ENCODE measurements around the gene HPCAL1. TPM values are rescaled to one million over a fixed set of nuclear protein-coding genes. Genes with fewer than 3 reads are reported as not detected.

HPCAL1 gene
- total RNA-seq, 2 donors from 2014 or later = 64.5 to 85.7 TPM

DNA sequence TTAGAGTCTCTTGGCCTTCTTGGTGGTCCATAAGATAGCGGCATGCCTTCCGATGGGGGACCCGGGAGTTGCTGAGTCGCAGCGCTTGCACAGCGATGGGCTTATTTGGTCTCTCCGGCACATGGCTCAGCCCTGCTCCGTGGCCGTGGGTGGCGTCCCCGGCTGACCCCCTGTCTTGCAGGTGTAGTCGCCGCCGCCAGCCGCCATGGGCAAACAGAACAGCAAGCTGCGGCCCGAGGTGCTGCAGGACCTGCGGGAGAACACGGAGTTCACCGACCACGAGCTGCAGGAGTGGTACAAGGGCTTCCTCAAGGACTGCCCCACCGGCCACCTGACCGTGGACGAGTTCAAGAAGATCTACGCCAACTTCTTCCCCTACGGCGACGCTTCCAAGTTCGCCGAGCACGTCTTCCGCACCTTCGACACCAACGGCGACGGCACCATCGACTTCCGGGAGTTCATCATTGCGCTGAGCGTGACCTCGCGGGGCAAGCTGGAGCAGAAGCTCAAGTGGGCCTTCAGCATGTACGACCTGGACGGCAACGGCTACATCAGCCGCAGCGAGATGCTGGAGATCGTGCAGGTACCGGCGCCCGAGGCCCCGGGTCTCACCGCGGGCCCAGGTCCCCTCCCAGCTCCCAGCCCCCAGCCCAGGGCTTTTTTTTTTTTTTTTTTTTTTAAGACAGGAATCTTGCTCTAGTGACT, 117.0 kb downstream of the HPCAL1 start:
- intact Hi-C loops (cut with DNase I) = no loop called here
- Histone ChIP-seq H3K4me3 (no peak overlapping the region), H3K27ac (no peak overlapping the region), H3K9ac (ENCODE audit: low read depth in 2 of 2, low read length in 2 of 2) (no peak overlapping the region), H3K36me3 (no peaks in the 10 kb centered on the region), H3K27me3 (no peaks in the 10 kb centered on the region), H3K9me3 (no peaks in the 10 kb centered on the region), H3K4me1 (peaks cover 6% of the 10 kb centered on the region)
- TF ChIP-seq, protein P1, sequence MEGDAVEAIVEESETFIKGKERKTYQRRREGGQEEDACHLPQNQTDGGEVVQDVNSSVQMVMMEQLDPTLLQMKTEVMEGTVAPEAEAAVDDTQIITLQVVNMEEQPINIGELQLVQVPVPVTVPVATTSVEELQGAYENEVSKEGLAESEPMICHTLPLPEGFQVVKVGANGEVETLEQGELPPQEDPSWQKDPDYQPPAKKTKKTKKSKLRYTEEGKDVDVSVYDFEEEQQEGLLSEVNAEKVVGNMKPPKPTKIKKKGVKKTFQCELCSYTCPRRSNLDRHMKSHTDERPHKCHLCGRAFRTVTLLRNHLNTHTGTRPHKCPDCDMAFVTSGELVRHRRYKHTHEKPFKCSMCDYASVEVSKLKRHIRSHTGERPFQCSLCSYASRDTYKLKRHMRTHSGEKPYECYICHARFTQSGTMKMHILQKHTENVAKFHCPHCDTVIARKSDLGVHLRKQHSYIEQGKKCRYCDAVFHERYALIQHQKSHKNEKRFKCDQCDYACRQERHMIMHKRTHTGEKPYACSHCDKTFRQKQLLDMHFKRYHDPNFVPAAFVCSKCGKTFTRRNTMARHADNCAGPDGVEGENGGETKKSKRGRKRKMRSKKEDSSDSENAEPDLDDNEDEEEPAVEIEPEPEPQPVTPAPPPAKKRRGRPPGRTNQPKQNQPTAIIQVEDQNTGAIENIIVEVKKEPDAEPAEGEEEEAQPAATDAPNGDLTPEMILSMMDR (IDR thresholded peaks at IDR 0.05) = no peak
- no peak for DNase-seq

DNA sequence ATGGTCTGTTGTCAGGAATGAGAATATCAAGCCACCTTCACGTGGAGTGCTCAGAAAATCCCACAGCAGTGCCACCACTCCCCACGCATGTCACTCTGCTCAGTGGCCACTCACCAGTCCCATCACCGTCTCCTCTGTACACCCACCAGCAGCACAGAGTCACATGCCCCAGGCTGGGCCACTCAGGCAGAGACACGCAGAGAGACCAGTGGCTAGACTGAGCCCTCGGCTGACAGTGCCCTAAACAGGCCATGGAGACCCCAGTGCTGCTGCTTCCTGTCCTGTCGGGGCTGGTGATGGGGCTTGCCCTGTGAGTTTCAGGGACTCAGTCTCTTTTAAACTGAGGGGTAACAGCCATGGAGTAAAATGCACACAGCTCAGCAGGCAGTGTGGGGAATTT, 119.5 kb downstream of the HPCAL1 start:
- no peak overlapping the region for H3K4me3 ChIP-seq
- no peaks in the 10 kb centered on the region for H3K9me3 ChIP-seq
- H3K27ac ChIP-seq = no peak overlapping the region
- no peaks in the 10 kb centered on the region for H3K27me3 ChIP-seq
- intact Hi-C loops (cut with DNase I) = no loop called here
- peaks cover 6% of the 10 kb centered on the region for H3K36me3 ChIP-seq
- H3K4me1 ChIP-seq = no peaks in the 10 kb centered on the region
- DNase-seq = no peak
- no peak overlapping the region for H3K9ac ChIP-seq (ENCODE audit: low read depth in 2 of 2, low read length in 2 of 2)
- TF ChIP-seq, protein P1 (IDR thresholded peaks at IDR 0.05) = no peak

DNA sequence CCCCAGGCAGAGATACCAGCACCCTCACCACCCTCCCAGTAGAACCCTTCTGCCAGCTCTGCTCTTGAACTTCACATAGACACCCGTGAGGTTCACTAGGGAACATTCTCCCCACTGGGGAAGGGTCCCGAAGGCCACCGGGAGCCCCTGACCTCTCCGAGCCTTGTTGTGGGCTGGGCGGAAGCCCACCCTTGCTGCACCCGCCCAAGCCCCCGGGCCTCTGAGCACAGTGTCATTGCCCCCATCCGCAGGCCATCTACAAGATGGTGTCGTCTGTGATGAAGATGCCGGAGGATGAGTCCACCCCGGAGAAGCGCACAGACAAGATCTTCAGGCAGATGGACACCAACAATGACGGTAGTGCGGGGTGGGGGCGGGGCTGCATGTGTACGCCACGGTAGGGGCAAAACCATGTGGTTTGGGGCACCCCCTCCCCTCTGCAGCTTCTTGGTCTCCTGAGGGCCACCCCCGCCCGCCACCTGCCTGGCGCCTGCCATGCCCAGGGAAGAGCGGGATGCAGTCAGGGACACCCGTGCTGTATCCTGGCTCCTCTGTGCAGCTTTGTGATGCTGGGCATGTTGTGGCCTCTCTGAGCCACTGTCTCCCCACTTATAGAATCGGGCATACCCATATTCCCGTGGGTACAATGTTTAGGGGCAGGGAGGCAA, 120.2 kb downstream of the HPCAL1 start:
- H3K9me3 ChIP-seq = no peaks in the 10 kb centered on the region
- H3K27ac ChIP-seq = no peak overlapping the region
- H3K4me1 ChIP-seq = no peaks in the 10 kb centered on the region
- no peak overlapping the region for H3K4me3 ChIP-seq
- DNase-seq = no peak
- H3K36me3 ChIP-seq = peaks cover 7% of the 10 kb centered on the region
- H3K27me3 ChIP-seq = no peaks in the 10 kb centered on the region
- H3K9ac ChIP-seq (ENCODE audit: low read depth in 2 of 2, low read length in 2 of 2) = no peak overlapping the region
- TF ChIP-seq, protein P1 (IDR thresholded peaks at IDR 0.05) = no peak
- intact Hi-C loops (cut with DNase I) = no loop called here

DNA sequence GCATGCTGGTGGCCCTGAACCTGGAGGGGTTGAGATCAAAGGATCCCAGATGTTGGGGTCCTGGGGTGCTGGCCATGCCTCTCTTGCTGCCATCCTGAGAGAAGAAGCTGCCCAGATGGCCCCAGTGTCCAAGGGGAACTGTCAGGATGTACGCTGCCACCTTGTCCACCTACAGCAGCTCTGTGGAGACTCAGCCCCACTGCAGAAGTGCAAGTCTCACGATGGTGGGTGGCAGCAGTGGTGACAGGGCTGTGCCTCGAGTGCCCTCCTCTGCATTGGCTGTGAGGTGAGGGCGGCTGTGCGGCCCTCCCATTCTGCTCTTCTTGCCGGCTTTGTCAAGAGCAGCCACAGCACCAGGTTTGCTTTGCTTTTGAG, 120.7 kb downstream of the HPCAL1 start:
- no peak overlapping the region for H3K4me3 ChIP-seq
- intact Hi-C loops (cut with DNase I) = no loop called here
- H3K36me3 ChIP-seq = peaks cover 7% of the 10 kb centered on the region
- no peaks in the 10 kb centered on the region for H3K9me3 ChIP-seq
- no peaks in the 10 kb centered on the region for H3K27me3 ChIP-seq
- no peak overlapping the region for H3K27ac ChIP-seq
- H3K9ac ChIP-seq (ENCODE audit: low read depth in 2 of 2, low read length in 2 of 2) = no peak overlapping the region
- DNase-seq = no peak
- TF ChIP-seq, protein P1 (IDR thresholded peaks at IDR 0.05) = no peak
- H3K4me1 ChIP-seq = peaks cover 2% of the 10 kb centered on the region

DNA sequence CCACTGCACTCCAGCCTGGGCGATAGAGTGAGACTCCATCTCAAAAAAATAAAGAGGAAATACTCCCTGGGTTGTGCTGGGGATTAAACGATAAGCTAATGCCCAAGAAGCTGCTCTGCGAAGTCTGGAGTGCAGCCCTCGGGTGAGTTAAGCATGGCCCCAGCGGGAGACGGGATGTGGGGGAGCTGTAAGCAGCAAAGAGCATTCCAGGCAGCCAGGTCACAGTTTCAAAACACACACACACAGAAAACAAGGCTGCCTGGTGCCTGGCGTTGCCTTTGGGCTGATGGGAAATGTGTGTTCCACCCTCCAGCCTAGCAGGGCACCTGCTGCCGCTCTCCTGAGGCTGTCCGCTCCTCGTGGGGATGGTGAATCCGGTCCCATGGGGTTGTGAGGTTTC, 121.3 kb downstream of the HPCAL1 start:
- Histone ChIP-seq H3K27ac (no peak overlapping the region), H3K27me3 (no peaks in the 10 kb centered on the region), H3K4me3 (no peak overlapping the region), H3K9ac (ENCODE audit: low read depth in 2 of 2, low read length in 2 of 2) (no peak overlapping the region), H3K36me3 (peaks cover 7% of the 10 kb centered on the region), H3K4me1 (peaks cover 4% of the 10 kb centered on the region), H3K9me3 (no peaks in the 10 kb centered on the region)
- DNase-seq = no peak
- TF ChIP-seq, protein P1 (IDR thresholded peaks at IDR 0.05) = no peak
- intact Hi-C loops (cut with DNase I) = no loop called here
